ENCODE data around the gene HTD2. TPM values are rescaled to one million over a fixed set of nuclear protein-coding genes. Genes with fewer than 3 reads are reported as not detected.
A peak's percentile ranks its signal among the peaks of the same experiment; 100 is the strongest.
"Not testable (repeated sequence)": the region's sequence is repeated elsewhere in the genome, so short reads cannot be mapped to it uniquely, and the experiment has no call there.

The HTD2 gene
- total RNA-seq, 1 donor from 2014 or later = 5.7 TPM

DNA sequence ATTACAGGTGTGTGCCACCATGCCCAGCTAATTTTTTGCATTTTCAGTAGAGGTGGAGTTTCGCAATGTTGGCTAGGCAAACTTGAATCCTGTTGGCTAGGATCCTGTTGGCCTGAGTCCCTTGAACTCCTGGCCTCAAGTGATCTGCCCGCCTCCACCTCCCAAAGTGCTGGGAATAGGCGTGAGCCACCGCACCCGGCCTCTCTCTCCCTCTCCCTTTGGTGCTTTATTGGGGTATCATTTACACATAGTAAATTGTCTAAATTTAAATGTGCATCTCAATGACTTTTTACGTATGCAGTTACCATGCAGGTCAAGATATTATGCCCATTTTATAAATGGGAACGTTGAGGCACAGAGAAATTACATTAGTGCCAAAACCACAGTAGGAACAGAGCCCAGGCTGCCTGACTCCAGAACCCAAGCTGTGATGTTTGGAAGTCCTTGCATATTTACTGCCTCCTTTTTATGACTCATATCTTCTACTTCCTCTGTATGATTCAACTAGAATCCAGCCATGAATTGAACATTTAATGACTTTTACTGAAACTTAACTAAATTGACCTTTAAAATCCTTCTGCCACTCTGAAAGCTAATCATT lies 34.3 kb upstream of the HTD2 start:
- peaks cover 0 to 3% (median 0%) of the 10 kb centered on the region in 3 donors for H3K4me1 ChIP-seq (ENCODE audit: control insufficient read depth in 3 of 3, insufficient read depth in 3 of 3, low read length in 3 of 3)
- no peaks in the 10 kb centered on the region for H3K9me3 ChIP-seq (ENCODE audit: control insufficient read depth in 3 of 3, low read length in 3 of 3)
- H3K27ac ChIP-seq (ENCODE audit: low read depth, low read length) = no peak overlapping the region
- H3K27me3 ChIP-seq (ENCODE audit: control insufficient read depth in 3 of 3, insufficient read depth in 3 of 3, low read length in 3 of 3) = no peaks in the 10 kb centered on the region
- peaks cover 7 to 20% (median 14%) of the 10 kb centered on the region in 3 donors for H3K36me3 ChIP-seq (ENCODE audit: control insufficient read depth in 3 of 3, insufficient read depth in 3 of 3, low read length in 3 of 3)
- no peak overlapping the region for H3K4me3 ChIP-seq (ENCODE audit: low read length in 3 of 3)
- no peak overlapping the region for H3K9ac ChIP-seq (ENCODE audit: low read depth in 1 of 3, low read length in 3 of 3)

DNA sequence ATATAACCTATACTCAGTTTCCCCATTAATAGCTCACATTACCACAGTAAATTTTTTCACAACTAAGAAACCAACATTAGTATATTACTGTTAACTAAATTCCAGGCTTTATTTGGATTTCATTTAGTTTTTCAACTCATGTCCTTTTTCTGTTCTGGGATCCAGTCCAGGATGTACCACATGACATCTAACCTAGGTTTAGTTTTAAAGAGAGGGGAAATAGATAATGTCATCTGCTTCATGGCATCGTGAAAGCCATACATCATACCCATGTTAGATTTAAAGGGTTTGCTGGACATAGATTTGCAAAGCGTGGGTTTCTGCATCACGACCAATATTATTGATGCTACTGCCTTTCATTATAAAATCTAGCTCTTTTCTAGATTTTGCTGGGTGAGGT lies 33.4 kb upstream of the HTD2 start:
- Histone ChIP-seq H3K27ac (ENCODE audit: low read depth, low read length) (no peak overlapping the region), H3K4me1 (ENCODE audit: control insufficient read depth in 3 of 3, insufficient read depth in 3 of 3, low read length in 3 of 3) (peaks cover 0 to 3% (median 0%) of the 10 kb centered on the region in 3 donors), H3K9ac (ENCODE audit: low read depth in 1 of 3, low read length in 3 of 3) (no peak overlapping the region), H3K9me3 (ENCODE audit: control insufficient read depth in 3 of 3, low read length in 3 of 3) (no peaks in the 10 kb centered on the region), H3K27me3 (ENCODE audit: control insufficient read depth in 3 of 3, insufficient read depth in 3 of 3, low read length in 3 of 3) (no peaks in the 10 kb centered on the region), H3K36me3 (ENCODE audit: control insufficient read depth in 3 of 3, insufficient read depth in 3 of 3, low read length in 3 of 3) (peaks cover 7 to 17% (median 14%) of the 10 kb centered on the region in 3 donors), H3K4me3 (ENCODE audit: low read length in 3 of 3) (no peak overlapping the region)

- not testable (repeated sequence) for H3K4me3 ChIP-seq (ENCODE audit: low read length in 3 of 3); H3K4me1 ChIP-seq (ENCODE audit: control insufficient read depth in 3 of 3, insufficient read depth in 3 of 3, low read length in 3 of 3); H3K9ac ChIP-seq (ENCODE audit: low read depth in 1 of 3, low read length in 3 of 3); H3K27me3 ChIP-seq (ENCODE audit: control insufficient read depth in 3 of 3, insufficient read depth in 3 of 3, low read length in 3 of 3); H3K9me3 ChIP-seq (ENCODE audit: control insufficient read depth in 3 of 3, low read length in 3 of 3); H3K27ac ChIP-seq (ENCODE audit: low read depth, low read length)
- H3K36me3 ChIP-seq (ENCODE audit: control insufficient read depth in 3 of 3, insufficient read depth in 3 of 3, low read length in 3 of 3) = peaks cover 7 to 17% (median 14%) of the 10 kb centered on the region in 3 donors
Measured at GRCh38 chr3:58273362-58273761, 33.0 kb upstream of the HTD2 start.

GRCh38 chr3:58274027-58274614 lies 32.2 kb upstream of the HTD2 start:
- no peak overlapping the region for H3K27ac ChIP-seq (ENCODE audit: low read depth, low read length)
- H3K36me3 ChIP-seq (ENCODE audit: control insufficient read depth in 3 of 3, insufficient read depth in 3 of 3, low read length in 3 of 3) = peaks cover 7 to 14% (median 11%) of the 10 kb centered on the region in 3 donors
- peaks cover 0 to under 1% (median 0%) of the 10 kb centered on the region in 3 donors for H3K4me1 ChIP-seq (ENCODE audit: control insufficient read depth in 3 of 3, insufficient read depth in 3 of 3, low read length in 3 of 3)
- no peak overlapping the region for H3K9ac ChIP-seq (ENCODE audit: low read depth in 1 of 3, low read length in 3 of 3)
- no peaks in the 10 kb centered on the region for H3K9me3 ChIP-seq (ENCODE audit: control insufficient read depth in 3 of 3, low read length in 3 of 3)
- H3K4me3 ChIP-seq (ENCODE audit: low read length in 3 of 3) = no peak overlapping the region
- no peaks in the 10 kb centered on the region for H3K27me3 ChIP-seq (ENCODE audit: control insufficient read depth in 3 of 3, insufficient read depth in 3 of 3, low read length in 3 of 3)

DNA sequence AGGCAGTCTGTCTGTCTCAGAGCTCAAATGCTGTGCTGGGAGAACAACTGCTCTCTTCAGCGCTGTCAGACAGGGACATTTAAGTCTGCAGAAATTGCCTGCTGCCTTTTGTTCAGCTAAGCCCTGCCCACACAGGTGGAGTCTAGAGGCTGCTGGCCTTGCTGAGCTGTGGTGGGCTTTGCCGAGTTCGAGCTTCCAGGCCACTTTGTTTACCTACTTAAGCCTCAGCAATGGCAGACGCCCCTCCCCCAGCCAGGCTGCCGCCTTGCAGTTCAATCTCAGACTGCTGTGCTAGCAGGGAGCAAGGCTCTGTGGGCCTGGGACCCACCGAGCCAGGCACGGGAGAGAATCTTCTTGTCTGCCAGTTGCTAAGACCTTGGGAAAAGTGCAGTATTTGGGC lies 25.3 kb upstream of the HTD2 start:
- Histone ChIP-seq H3K4me1 (ENCODE audit: control insufficient read depth in 3 of 3, insufficient read depth in 3 of 3, low read length in 3 of 3) (peaks cover 0 to 5% (median 0%) of the 10 kb centered on the region in 3 donors), H3K27ac (ENCODE audit: low read depth, low read length) (no peak overlapping the region), H3K9me3 (ENCODE audit: control insufficient read depth in 3 of 3, low read length in 3 of 3) (no peaks in the 10 kb centered on the region), H3K36me3 (ENCODE audit: control insufficient read depth in 3 of 3, insufficient read depth in 3 of 3, low read length in 3 of 3) (peaks cover 0 to 5% (median 3%) of the 10 kb centered on the region in 3 donors), H3K9ac (ENCODE audit: low read depth in 1 of 3, low read length in 3 of 3) (no peak overlapping the region), H3K27me3 (ENCODE audit: control insufficient read depth in 3 of 3, insufficient read depth in 3 of 3, low read length in 3 of 3) (no peaks in the 10 kb centered on the region), H3K4me3 (ENCODE audit: low read length in 3 of 3) (no peak overlapping the region)

GRCh38 chr3:58285334-58285733 lies 21.0 kb upstream of the HTD2 start:
- Histone ChIP-seq H3K27me3 (ENCODE audit: control insufficient read depth in 3 of 3, insufficient read depth in 3 of 3, low read length in 3 of 3) (no peaks in the 10 kb centered on the region), H3K9me3 (ENCODE audit: control insufficient read depth in 3 of 3, low read length in 3 of 3) (no peaks in the 10 kb centered on the region), H3K4me3 (ENCODE audit: low read length in 3 of 3) (no peak overlapping the region), H3K27ac (ENCODE audit: low read depth, low read length) (no peak overlapping the region), H3K4me1 (ENCODE audit: control insufficient read depth in 3 of 3, insufficient read depth in 3 of 3, low read length in 3 of 3) (peaks cover 3 to 13% (median 12%) of the 10 kb centered on the region in 3 donors), H3K9ac (ENCODE audit: low read depth in 1 of 3, low read length in 3 of 3) (no peak overlapping the region), H3K36me3 (ENCODE audit: control insufficient read depth in 3 of 3, insufficient read depth in 3 of 3, low read length in 3 of 3) (peaks cover 0 to 14% (median 10%) of the 10 kb centered on the region in 3 donors)

GRCh38 chr3:58287354-58287753 lies 19.0 kb upstream of the HTD2 start:
- Histone ChIP-seq H3K27me3 (ENCODE audit: control insufficient read depth in 3 of 3, insufficient read depth in 3 of 3, low read length in 3 of 3) (no peaks in the 10 kb centered on the region), H3K9me3 (ENCODE audit: control insufficient read depth in 3 of 3, low read length in 3 of 3) (no peaks in the 10 kb centered on the region), H3K4me1 (ENCODE audit: control insufficient read depth in 3 of 3, insufficient read depth in 3 of 3, low read length in 3 of 3) (peaks cover 3 to 13% (median 12%) of the 10 kb centered on the region in 3 donors), H3K4me3 (ENCODE audit: low read length in 3 of 3) (peak overlapping the region in 1 of 3 donors; percentile 22), H3K36me3 (ENCODE audit: control insufficient read depth in 3 of 3, insufficient read depth in 3 of 3, low read length in 3 of 3) (peaks cover 0 to 11% (median 10%) of the 10 kb centered on the region in 3 donors), H3K27ac (ENCODE audit: low read depth, low read length) (no peak overlapping the region), H3K9ac (ENCODE audit: low read depth in 1 of 3, low read length in 3 of 3) (no peak overlapping the region)

DNA sequence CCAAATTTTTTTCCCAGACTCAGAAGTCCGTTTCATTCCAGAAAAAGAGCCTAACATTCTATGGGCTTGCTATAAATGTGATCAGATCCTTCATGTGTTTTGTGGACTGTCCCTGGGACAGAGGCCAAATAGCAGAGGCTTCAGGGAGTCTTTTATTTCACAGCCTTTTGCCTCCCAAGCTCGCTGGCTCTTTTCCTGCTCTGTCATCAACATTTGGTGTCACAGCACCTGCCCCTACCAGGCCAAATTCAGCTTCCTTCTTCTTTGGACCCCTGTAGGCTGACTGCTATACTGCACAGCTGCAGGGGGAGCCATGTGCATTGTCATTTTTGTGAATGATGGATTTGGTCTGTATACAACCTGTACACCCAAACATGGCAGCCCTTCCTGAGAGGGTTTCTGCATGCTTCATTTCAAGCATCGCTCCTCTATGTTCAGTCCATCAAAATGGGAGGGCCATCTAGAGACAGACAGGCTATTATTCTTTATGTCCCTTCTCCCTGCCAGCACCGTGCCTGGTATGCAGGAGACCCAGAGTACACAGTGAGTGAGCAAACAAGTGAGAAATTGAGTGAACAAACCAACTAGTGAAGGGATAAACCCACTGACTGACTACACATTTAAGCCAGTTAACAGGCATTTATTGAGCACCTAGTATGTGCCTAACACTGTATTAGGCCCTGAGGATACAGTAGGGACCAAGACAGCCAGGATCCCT lies 18.1 kb upstream of the HTD2 start:
- Histone ChIP-seq H3K4me3 (ENCODE audit: low read length in 3 of 3) (no peak overlapping the region), H3K9me3 (ENCODE audit: control insufficient read depth in 3 of 3, low read length in 3 of 3) (no peaks in the 10 kb centered on the region), H3K9ac (ENCODE audit: low read depth in 1 of 3, low read length in 3 of 3) (no peak overlapping the region), H3K27me3 (ENCODE audit: control insufficient read depth in 3 of 3, insufficient read depth in 3 of 3, low read length in 3 of 3) (no peaks in the 10 kb centered on the region), H3K27ac (ENCODE audit: low read depth, low read length) (no peak overlapping the region), H3K4me1 (ENCODE audit: control insufficient read depth in 3 of 3, insufficient read depth in 3 of 3, low read length in 3 of 3) (peaks cover 3 to 17% (median 12%) of the 10 kb centered on the region in 3 donors), H3K36me3 (ENCODE audit: control insufficient read depth in 3 of 3, insufficient read depth in 3 of 3, low read length in 3 of 3) (peaks cover 0 to 11% (median 10%) of the 10 kb centered on the region in 3 donors)

DNA sequence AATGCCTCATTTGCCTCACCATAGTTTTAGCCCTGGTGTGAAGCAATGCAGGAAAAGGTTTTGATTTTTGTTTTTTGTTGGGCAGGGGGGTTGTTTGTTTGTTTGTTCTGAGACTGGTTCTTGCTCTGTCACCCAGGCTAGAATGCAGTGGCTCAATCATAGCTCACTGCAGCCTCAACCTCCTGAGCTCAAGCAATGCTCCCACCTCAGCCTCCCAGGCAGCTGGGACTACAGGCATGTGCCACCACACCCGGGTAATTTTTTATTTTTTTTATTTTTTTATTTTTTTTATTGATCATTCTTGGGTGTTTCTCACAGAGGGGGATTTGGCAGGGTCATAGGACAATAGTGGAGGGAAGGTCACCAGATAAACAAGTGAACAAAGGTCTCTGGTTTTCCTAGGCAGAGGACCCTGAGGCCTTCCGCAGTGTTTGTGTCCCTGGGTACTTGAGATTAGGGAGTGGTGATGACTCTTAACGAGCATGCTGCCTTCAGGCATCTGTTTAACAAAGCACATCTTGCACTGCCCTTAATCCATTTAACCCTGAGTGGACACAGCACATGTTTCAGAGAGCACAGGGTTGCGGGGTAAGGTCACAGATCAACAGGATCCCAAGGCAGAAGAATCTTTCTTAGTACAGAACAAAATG lies 17.2 kb upstream of the HTD2 start:
- not testable (repeated sequence) for H3K27me3 ChIP-seq (ENCODE audit: control insufficient read depth in 3 of 3, insufficient read depth in 3 of 3, low read length in 3 of 3); H3K9me3 ChIP-seq (ENCODE audit: control insufficient read depth in 3 of 3, low read length in 3 of 3); H3K4me3 ChIP-seq (ENCODE audit: low read length in 3 of 3); H3K9ac ChIP-seq (ENCODE audit: low read depth in 1 of 3, low read length in 3 of 3); H3K27ac ChIP-seq (ENCODE audit: low read depth, low read length)
- Histone ChIP-seq H3K4me1 (ENCODE audit: control insufficient read depth in 3 of 3, insufficient read depth in 3 of 3, low read length in 3 of 3) (peaks cover 3 to 22% (median 15%) of the 10 kb centered on the region in 3 donors), H3K36me3 (ENCODE audit: control insufficient read depth in 3 of 3, insufficient read depth in 3 of 3, low read length in 3 of 3) (peaks cover 0 to 11% (median 10%) of the 10 kb centered on the region in 3 donors)

All from skeletal muscle tissue (tissue), 4 donors.